T-helper 1 cell (primary cell): ENCODE results near the gene TMC8.
"Not testable (repeated sequence)": the region's sequence is repeated elsewhere in the genome, so short reads cannot be mapped to it uniquely, and the experiment has no call there.

Experiments used
- DNase-seq, 5 donors: peaks; one replicate each; pipeline ENCODE4 v3.0.0-alpha.2; 2012 to 2020

TMC8 gene

DNA sequence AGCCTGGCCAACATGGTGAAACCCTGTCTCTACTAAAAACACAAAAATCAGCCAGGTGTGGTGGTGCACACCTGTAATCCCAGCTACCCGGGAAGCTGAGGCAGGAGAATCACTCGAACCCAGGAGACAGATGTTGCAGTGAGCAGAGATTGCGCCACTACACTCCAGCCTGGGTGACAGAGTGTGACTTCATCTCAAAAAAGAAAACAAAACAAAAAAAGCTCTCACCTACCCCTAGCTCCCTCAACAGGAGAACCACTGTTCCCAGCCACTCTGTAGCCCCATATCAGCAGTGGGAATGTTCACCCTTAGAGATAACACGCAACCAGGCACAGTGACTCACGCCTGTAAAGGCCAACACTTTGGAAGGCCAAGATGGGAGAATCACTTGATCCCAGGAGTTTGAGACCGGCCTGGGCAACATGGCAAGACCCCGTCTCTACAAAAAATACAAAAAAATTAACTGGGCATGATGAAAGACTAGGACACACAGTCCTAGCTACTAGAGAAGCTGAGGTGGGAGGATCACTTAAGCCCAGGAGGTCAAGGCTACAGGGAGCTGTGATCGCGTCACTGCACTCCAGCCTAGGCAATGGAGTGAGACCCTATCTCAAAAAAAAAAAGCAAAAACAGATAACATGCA lies 5.4 kb downstream of the TMC8 start:
- no peak for DNase-seq

DNA sequence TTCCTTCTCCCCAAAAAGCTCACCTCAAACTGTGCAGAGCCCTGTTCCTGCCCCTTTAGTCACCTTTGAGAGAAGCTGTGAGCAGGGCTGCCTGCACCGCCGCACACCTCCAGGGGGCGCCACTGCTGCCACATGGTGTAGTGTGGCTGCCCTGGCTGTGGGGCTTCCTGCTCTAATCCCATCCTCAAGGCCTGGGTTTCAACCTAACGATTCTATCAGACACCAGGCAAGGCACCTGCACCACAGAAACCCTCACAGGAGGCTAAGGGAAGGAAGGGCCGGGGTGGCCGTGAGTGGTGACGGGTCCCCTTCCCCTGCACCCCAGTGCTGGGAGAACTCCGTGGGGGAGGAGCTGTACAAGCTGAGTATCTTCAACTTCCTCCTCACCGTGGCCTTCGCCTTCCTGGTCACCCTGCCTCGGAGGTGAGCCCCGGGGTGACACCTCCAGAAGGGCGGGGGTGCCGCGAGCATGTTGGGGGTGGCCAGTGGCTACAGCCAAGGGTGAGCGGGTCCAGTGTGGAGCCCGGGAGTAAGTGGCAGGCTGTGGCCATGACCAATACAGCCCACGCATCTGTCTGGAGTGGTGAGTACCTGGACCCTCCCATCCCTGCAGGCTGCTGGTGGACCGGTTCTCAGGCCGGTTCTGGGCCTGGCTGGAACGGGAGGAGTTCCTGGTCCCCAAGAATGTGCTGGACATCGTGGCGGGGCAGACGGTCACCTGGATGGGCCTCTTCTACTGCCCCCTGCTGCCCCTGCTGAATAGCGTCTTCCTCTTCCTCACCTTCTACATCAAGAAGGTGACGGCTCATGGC lies 7.0 kb downstream of the TMC8 start:
- DNase-seq, result peak in 3 of 5 donors; percentile 48 to 67 (median 51)

DNA sequence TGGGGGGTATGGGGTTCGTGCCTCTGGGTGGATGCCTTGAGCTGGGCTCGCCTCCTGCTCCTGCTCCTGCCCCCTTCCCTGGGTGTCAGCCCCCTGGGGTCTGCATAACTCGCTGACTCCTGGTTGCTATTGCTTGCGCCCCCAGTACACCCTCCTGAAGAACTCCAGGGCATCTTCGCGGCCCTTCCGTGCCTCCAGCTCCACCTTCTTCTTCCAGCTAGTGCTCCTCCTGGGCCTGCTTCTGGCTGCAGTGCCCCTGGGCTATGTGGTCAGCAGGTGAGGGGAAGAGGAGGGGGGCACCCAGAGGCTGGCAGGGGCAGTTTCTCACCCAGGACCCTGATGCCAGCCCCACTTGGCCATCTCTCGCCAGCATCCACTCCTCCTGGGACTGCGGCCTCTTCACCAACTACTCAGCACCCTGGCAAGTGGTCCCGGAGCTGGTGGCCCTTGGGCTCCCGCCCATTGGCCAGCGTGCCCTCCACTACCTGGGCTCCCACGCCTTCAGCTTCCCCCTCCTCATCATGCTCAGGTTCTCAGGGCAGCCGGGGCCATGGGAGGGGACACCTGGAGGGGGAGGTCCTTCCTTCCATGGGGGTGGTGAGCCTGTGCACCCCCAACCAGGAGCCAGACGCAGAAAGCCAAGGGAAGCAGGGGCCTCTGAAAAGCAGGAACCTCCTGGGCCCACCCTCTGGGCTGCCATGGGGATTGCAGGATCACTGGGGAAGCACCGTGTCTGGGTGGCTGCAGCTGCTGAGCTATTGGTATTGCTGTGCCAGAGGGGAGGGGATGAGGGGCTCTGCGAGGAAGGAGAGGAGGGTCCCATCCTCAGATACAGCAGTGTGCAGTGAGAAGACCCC lies 7.9 kb downstream of the TMC8 start:
- no peak for DNase-seq

DNA sequence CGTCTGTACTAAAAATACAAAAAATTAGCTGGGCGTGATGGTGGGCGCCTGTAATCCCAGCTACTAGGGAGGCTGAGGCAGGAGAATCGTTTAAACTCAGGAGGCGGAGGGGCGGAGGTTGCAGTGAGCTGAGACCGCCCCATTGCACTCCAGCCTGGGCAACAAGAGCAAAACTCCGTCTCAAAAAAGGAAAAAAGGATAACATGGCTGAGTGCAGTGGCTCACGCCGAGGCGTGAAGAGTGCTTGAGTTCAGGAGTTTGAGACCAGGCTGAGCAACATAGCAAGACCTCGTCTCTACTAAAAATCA lies 9.2 kb downstream of the TMC8 start:
- DNase-seq, result not testable (repeated sequence)

DNA sequence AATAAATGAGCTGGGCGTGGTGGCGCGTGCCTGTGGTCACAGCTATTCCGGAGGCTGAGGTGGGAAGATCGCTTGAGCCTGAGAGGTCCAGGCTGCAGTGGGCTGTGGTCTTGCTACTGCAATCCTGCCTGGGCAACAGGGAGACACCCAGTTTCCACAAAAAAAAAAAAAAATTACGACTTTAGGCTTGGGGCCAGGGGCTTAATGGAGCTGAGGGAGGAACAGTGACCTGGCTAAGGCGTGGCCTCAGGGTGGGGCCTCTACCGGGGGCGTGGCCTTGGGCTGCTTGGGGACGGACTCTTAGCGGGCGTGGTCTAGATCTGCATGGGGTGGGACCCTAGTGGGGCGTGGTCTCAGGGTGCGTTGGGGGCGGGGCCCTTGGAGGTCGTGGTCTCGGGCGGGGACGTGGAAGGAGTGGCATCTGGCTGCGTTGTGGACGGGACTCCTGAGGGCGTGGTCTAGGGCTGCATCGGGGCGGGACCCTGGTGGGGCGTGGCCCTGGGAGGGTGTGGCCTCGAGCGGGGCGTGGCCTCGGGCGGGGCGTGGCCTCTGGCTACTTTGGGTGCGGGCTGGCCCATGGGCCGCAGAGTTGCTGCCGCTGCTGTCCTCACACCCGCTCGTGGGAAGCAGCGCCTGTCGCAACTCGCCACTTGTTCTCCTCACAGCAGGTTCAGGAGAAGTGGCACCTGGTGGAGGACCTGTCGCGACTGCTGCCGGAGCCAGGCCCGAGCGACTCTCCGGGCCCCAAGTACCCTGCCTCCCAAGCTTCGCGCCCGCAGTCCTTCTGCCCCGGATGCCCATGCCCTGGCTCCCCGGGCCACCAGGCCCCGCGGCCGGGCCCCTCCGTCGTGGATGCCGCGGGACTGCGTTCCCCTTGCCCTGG lies 9.8 kb downstream of the TMC8 start:
- peak; percentile 92 to 97 (median 95) for DNase-seq

DNA sequence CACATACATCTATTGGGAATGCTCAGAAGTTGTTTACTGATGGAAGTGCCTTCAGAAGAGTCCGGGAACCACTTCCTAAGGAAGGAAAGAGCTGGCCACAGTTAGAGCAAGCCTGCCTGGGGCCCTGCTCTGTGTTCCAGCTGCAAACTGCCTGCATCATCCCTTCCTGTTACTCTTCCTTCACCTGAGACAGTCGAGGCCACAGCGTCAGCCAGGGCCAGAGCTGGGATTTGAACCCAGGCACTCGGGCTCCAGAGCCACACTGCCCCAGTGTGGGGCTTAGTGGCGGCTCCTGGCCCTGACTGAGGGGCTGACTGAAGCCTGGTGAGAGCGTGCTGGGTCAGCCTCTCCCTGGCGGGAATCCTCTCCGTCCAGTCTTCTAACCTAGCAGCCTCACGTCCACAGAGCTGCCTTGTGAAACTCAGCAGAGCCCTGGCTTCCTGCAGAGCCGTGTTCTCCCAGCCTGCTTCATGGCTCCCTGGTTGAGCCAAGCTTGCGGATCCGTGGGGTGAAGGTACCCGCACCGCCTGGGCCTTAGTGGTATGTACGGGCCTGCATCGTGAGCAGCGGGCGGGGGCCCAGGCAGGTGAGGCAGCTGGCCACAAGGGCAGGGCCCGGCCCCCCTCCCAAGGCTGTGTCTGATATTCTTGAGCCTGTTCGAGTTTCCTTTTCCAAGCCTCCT lies 11.0 kb downstream of the TMC8 start:
- no peak for DNase-seq

DNA sequence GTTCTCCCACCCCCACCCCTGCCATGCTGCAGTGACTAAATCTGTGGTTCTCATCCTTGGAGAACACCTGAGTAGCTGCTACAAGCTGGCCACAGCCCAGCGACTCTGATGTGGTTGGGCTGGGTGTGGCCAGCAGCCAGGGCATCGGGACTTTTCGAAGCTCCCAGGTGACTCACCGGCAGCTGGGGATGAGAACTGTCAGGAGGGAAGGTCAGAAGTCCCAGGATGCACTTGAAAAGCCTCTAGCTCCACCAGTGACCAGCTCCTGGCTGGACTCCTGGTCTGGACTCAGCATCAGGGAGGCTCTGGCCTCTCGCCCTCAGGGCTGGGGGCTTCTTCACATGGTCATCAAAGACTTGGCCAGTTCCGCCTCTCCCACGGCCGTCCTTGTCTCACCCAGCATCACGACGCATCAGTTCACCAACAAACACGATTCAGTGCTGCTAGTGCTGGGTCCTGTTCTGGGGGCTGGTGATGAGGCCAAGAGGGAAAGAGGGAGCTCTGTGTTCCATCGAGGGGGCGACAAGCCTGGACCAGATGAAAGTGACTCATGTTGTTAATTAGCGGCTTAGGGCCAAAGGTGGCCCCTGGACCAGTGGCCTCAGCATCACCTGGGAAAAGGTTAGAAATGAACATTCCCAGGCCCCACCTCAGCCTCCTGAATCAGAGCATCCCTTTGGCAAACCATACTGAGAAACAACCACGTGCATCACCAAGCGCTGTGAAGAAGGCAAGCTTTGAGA lies 11.7 kb downstream of the TMC8 start:
- no peak for DNase-seq

DNA sequence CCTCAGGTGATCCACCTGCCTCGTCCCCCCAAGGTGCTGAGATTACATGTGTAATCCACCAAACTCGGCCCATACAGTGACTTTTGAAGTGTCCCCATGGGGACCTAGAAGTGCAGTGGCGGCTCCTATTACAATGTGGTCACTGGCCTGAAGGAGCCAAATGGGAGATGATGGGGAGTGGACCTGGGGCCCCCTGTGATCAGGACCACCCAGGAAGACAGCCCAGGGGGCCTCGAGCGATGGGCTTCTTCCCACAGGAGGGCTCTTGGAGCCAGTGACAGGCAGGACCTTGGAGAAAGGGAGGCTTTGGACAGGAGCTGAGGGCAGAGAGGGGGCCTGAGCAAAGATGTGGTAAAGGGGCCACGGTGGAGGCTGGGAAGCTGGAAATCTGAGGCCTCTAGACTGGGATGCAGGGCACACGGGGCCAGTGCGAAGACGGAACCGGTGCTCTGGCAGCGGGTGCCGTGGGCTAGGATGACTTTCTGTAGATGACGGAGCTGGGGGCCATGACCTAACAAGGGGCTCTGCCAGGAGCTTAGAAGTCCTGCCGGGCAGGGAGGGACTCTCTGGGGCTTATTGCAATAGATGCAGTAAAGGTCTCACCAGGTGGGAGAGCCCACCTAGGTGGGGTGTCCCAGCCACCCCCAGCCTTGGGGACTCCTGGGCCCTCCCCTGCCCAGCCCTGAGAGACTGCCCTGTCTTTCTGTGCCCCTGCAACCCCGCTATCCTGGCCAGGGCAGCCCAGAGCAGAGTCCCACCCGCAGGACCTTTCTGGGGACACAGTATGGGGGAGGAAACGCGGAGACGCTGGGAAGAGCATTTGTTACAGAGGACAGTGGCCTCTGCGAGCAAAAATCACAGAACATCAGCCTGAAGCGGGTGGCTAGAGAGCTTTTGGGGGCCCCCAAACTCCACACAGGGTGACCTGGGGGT lies 12.9 kb downstream of the TMC8 start:
- no peak for DNase-seq

DNA sequence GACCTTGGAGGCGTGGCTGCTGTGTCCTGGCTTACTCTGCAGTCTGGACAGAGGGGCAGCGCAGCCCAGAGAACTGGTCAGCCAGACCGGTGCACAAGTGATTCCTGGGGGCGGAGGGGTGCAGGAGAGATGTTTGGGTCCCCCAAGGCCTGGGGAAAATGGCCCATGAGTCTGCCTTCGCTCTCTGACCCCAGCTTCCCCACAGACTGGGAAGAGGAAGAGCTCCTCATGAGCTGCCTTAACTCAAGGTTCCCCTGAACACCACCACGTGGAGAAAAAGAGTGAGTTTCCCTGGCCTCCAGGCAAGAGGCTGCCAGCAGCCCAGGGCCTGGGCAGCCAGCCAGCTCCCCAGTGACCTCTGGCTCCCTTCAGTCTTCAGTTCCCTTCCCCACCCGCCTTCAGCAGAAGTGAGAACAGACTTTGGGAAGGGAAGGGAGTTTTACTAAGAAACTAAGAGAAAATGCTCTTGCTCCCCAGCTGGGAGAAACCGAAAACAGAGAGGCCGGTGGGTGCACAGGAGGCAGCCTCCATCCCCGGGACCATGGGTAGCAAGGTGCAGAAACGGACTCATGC lies 13.7 kb downstream of the TMC8 start:
- no peak for DNase-seq

DNA sequence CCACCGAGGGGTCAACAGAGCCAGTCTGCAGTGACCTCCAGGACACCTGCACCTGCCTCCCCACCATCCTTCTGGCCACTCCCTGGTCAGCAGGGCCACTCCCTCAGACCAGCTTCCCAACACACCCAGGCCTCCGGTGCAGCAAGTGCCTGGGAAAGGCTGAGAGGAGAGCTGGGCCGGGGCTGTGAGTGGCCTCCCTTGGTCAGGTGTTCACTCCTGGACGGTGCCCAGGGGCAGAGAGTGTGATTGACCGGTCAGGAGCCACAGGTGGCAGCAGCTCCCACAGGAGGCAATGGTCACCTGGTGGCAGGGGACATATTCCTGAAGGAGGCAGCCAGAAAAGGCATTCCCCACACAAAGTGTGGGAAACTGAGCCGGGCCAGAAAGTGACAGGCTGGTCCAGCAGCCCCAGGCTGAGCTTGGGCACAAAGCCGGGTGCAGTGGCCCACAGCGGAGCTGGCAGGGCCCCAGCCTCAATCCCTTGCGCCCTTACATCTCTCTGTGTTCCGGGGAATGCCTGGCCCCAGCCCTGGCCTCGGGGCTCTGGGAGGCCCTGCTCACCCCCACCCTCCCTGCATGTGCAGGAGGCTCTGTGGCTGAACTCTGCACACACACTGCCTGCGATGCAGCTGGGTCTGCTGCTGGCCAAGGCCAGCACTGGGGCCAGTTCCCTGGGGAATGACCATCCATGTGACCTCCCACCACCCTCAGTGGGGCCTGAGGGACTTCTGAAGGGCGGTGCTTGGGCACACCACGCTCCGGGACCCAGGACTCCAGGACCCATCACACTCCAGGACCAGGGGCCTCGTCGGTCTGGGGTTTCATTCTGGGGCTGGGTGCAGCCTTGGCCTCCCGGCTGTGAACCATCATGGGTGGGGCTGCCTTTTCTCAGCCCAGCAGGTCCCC lies 14.4 kb downstream of the TMC8 start:
- DNase-seq, result no peak

DNA sequence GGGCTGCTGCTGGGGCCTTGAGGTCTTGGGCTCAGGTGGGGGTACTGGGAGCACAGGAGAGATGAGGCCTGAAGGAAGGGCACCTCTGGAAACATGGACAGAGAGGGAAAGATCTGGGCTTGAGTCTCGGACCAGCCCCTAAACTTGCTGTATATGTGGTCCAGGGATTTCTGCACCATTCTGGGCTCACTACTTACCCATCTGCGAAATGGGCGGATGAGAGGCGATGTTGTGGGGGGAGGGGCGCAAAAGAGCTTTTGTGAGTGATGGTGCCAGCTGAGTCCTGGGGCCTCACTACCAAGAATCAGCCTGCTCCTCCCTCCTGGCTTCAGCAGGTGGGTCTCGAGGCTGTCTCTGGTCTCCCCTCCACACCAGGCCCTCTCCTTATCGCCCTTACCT lies 15.9 kb downstream of the TMC8 start:
- no peak for DNase-seq

DNA sequence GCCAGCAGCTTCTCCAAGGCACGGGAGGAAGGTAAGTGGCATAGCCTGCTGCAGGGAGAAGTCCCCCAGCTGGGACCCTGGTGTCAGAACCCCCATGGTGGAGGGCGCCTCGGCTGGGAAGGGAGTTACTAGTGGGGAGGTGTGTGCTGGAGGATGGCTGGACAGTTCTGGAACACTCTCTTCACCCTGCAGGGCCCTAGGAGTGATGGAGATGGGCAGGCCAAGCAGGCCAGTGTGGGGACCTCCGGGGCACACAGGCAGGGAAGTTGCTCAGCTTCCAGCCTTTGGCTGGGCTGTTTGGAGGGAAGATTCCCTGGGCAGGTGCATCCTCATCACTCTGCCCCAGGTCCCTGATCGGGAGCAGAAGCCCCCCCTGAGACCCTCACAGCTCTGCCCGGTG lies 16.3 kb downstream of the TMC8 start:
- DNase-seq, result no peak

DNA sequence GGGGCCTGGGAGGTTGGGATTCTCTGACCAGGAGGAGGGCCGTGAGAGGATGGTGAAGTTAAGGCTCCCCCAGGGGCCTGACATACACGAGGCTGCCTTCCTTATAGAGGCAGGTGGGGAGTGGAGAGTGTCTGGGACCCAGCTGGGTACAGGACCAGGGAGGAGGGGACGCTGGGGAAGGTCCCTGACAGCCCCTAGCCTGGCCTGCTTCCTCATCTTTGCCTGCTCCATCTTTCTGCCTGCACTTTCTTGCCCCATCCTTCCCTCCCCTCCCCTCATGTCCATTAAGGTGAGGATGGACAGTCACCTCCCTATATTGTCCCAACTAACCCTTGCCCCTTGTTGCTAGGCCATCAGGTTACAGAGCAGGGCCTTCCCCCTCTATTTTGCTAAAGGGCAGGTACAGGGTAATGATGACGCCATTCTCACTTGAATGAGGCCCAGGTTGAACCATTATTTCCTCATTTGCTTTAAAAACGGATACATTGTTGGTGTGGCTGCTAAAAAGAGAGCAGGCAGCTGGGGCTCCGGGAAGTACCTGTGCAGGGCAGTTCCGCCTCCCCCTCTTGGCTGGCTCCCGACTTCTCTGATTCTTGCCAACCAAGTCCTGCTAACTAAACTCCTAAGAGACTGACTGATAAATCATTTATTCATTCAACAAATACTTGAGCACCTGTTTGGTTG lies 16.9 kb downstream of the TMC8 start:
- no peak for DNase-seq

DNA sequence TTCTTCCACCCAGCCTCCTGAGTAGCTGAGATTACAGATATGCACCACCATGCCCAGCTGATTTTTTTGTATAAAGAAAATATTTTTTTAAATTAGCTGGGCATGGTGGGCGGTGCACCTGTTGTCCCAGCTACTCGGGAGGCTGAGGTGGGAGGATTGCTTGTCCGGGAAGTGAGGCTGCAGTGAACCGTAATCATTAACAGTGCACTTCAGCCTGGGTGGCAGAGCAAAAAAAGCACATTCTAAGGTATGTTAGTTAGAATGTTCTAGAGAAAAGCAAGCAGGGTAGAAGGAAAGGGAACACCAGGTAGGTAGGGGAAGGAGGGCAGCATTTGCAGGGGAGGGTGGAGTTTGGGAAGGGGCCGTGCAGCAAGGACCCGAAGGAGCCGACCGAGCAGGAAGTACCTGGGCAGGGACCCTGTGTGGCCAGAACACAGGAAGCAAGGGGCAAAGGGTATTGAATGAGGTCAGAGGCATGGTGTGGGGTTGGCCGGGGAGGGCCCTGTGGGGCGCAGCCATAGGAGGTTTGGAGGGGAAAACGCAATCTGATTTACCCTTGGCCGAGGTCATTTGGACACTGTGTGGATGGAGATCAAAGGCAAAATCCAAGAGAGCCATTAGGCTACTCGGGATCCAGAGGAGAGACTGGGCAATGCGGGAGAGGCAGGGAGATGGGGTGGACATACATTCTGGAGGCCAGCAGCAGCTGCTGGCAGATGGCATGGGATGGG lies 17.9 kb downstream of the TMC8 start:
- DNase-seq, result no peak

DNA sequence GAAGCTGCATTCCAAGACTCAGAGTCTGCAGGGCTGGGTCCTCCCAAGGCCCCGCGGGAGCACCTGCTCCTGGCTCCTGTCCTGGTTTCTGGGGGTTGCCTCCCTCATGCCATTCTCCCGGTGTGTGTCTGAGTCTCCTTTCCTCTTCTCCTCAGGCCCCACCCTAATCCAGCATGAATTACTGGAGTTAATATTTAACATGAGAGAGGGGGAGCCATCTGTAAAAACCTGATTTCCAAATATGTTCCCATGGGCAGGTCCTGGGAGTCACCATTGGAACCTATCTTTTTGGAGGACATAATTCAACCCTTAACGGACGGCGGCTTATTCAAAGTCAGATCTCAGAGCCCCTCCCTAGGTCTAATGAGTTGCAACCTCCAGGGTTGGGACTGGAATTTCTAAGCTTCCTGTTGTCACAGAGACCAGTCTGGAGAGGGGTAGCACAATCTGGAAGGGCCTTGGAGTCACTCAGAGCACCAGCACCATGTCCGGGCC lies 21.0 kb downstream of the TMC8 start:
- DNase-seq, result no peak

DNA sequence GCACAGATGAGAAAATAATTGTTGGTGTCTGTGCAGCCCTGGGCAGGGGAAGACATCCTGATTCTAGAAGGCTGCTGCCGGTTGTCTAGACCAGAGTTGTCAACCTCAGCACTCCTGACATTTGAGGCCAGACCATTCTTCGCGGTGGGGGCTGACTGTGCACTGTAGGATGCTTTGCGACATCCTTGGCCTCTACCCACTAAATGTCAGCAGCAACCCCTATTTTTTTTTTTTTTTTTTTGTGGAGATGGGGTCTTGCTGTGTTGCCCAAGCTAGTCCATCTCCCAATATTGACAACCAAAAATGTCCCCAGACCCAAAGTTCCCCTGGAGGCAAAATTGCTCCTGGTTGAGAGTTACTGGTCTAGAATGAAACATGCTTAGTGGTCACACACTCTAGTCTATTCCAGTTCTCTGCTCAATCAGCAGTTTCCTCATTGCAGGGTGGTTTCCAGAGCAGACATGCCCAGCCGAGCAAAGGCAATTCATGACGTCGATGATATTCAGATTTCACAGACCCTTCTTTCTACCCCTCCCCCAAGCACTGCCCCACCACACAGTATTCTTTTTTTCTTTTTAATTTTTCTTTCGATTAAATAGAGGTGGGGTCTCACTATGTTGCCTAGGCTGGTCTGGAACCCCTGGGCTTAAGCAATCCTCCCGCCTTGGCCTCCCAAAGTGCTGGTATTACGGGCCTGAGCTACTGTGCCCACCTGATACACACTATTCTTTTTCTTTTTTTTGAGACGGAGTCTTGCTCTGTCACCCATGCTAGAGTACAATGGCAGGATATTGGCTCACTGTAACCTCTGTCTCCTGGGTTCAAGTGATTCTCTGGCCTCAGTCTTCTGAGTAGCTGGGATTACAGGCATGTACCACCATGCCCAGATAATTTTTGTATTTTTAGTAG lies 24.6 kb downstream of the TMC8 start:
- DNase-seq, result no peak
